B cell (primary cell): ENCODE data around the gene C17orf100.

Experiments used
- EZH2 ChIP-seq: IDR thresholded peaks from 2 replicates; pipeline ENCODE4 v1.6.1; 2012; ENCODE audit warnings: borderline replicate concordance, low read depth, mild to moderate bottlenecking, moderate library complexity, low read length; ENCODE audit not compliant: insufficient read depth, poor library complexity, severe bottlenecking
- TF ChIP-seq, protein P1 (sequence below): fragments of 200-600 bp; IDR thresholded peaks from one replicate; pipeline ENCODE4 v1.8.0; 2022; ENCODE audit warnings: antibody characterized with exemption, mild to moderate bottlenecking

DNA sequence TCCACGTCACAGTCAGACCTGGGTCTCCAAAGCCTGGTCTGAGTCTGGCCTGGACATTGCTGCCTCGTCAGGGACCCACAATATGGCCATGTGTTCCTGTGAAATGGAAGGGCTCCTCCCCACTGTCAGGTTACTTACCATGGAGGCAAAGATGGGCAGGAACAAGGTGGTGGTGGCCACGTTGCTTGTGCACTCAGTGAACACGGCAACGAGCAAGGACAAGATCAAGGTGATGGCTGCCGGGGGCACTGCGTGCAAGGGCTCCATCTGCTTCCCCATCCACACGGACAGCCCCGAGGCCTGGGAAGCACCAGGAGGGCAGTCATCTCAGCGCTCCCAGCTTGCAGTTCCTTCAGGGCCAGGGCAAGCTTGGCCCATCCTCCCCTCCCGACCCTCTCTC lies 39.1 kb downstream of the C17orf100 start:
- TF ChIP-seq EZH2, result no peak
- TF ChIP-seq, protein P1, sequence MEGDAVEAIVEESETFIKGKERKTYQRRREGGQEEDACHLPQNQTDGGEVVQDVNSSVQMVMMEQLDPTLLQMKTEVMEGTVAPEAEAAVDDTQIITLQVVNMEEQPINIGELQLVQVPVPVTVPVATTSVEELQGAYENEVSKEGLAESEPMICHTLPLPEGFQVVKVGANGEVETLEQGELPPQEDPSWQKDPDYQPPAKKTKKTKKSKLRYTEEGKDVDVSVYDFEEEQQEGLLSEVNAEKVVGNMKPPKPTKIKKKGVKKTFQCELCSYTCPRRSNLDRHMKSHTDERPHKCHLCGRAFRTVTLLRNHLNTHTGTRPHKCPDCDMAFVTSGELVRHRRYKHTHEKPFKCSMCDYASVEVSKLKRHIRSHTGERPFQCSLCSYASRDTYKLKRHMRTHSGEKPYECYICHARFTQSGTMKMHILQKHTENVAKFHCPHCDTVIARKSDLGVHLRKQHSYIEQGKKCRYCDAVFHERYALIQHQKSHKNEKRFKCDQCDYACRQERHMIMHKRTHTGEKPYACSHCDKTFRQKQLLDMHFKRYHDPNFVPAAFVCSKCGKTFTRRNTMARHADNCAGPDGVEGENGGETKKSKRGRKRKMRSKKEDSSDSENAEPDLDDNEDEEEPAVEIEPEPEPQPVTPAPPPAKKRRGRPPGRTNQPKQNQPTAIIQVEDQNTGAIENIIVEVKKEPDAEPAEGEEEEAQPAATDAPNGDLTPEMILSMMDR, result no peak
